Measurements from ENCODE around the gene ACOT8.
A peak's percentile ranks its signal among the peaks of the same experiment; 100 is the strongest.
"Not testable (repeated sequence)": the region's sequence is repeated elsewhere in the genome, so short reads cannot be mapped to it uniquely, and the experiment has no call there.

The ACOT8 gene

GRCh38 chr20:45883100-45883469 is 25.9 kb upstream of the ACOT8 start:
- DNase-seq (ENCODE audit: low read depth): no peak
- Histone ChIP-seq H3K9me3 (ENCODE audit: control insufficient read depth, low read length) (no peaks in the 10 kb centered on the region), H3K9ac (ENCODE audit: low read length) (no peak overlapping the region), H3K4me3 (ENCODE audit: low read length) (no peak overlapping the region), H3K4me1 (ENCODE audit: control insufficient read depth, insufficient read depth, low read length) (peaks cover 27% of the 10 kb centered on the region), H3K36me3 (ENCODE audit: control insufficient read depth, insufficient read depth, low read length, severe bottlenecking) (peaks cover 17% of the 10 kb centered on the region), H3K27me3 (replicated peaks; ENCODE audit: control insufficient read depth, insufficient read depth, low read length) (no peaks in the 10 kb centered on the region)

GRCh38 chr20:45882469-45883099 is 25.4 kb upstream of the ACOT8 start:
- Histone ChIP-seq H3K36me3 (ENCODE audit: control insufficient read depth, insufficient read depth, low read length, severe bottlenecking) (peaks cover 17% of the 10 kb centered on the region), H3K4me1 (ENCODE audit: control insufficient read depth, insufficient read depth, low read length) (peaks cover 29% of the 10 kb centered on the region), H3K4me3 (ENCODE audit: low read length) (no peak overlapping the region), H3K9me3 (ENCODE audit: control insufficient read depth, low read length) (no peaks in the 10 kb centered on the region), H3K27me3 (replicated peaks; ENCODE audit: control insufficient read depth, insufficient read depth, low read length) (no peaks in the 10 kb centered on the region), H3K9ac (ENCODE audit: low read length) (no peak overlapping the region)
- no peak for DNase-seq (ENCODE audit: low read depth)

- Histone ChIP-seq H3K27me3 (replicated peaks; ENCODE audit: control insufficient read depth, insufficient read depth, low read length) (no peaks in the 10 kb centered on the region), H3K9ac (ENCODE audit: low read length) (peak within 1 kb of the TSS; percentile 97), H3K4me3 (ENCODE audit: low read length) (peak within 1 kb of the TSS; percentile 99), H3K36me3 (ENCODE audit: control insufficient read depth, insufficient read depth, low read length, severe bottlenecking) (peaks cover 27% of the 10 kb centered on the region), H3K9me3 (ENCODE audit: control insufficient read depth, low read length) (no peaks in the 10 kb centered on the region), H3K4me1 (ENCODE audit: control insufficient read depth, insufficient read depth, low read length) (peaks cover 29% of the 10 kb centered on the region)
- DNase-seq (ENCODE audit: low read depth): peak; percentile 100
Observed at GRCh38 chr20:45880988-45881788, 24.0 kb upstream of the ACOT8 start, which contains the start of gene ZSWIM1. TSS of gene ZSWIM1 (plus strand) at chr20:45881227. CDS start at chr20:45882593, 1,366 bp downstream.

- peak overlapping the region; percentile 20 for H3K9ac ChIP-seq (ENCODE audit: low read length)
- H3K9me3 ChIP-seq (ENCODE audit: control insufficient read depth, low read length): no peaks in the 10 kb centered on the region
- H3K4me1 ChIP-seq (ENCODE audit: control insufficient read depth, insufficient read depth, low read length): peaks cover 18% of the 10 kb centered on the region
- no peaks in the 10 kb centered on the region for H3K27me3 ChIP-seq (replicated peaks; ENCODE audit: control insufficient read depth, insufficient read depth, low read length)
- no peak overlapping the region for H3K4me3 ChIP-seq (ENCODE audit: low read length)
- peak; percentile 29 for DNase-seq (ENCODE audit: low read depth)
- peaks cover 19% of the 10 kb centered on the region for H3K36me3 ChIP-seq (ENCODE audit: control insufficient read depth, insufficient read depth, low read length, severe bottlenecking)
Observed at GRCh38 chr20:45878076-45878761, 21.0 kb upstream of the ACOT8 start.

GRCh38 chr20:45874576-45874975 is 17.4 kb upstream of the ACOT8 start:
- H3K9ac ChIP-seq (ENCODE audit: low read length): no peak overlapping the region
- H3K9me3 ChIP-seq (ENCODE audit: control insufficient read depth, low read length): no peaks in the 10 kb centered on the region
- no peaks in the 10 kb centered on the region for H3K27me3 ChIP-seq (replicated peaks; ENCODE audit: control insufficient read depth, insufficient read depth, low read length)
- no peak overlapping the region for H3K4me3 ChIP-seq (ENCODE audit: low read length)
- peaks cover 10% of the 10 kb centered on the region for H3K36me3 ChIP-seq (ENCODE audit: control insufficient read depth, insufficient read depth, low read length, severe bottlenecking)
- peaks cover 10% of the 10 kb centered on the region for H3K4me1 ChIP-seq (ENCODE audit: control insufficient read depth, insufficient read depth, low read length)
- no peak for DNase-seq (ENCODE audit: low read depth)

GRCh38 chr20:45874104-45874481 is 16.9 kb upstream of the ACOT8 start:
- not testable (repeated sequence) for DNase-seq (ENCODE audit: low read depth); H3K4me3 ChIP-seq (ENCODE audit: low read length); H3K9ac ChIP-seq (ENCODE audit: low read length); H3K9me3 ChIP-seq (ENCODE audit: control insufficient read depth, low read length); H3K27me3 ChIP-seq (replicated peaks; ENCODE audit: control insufficient read depth, insufficient read depth, low read length)
- Histone ChIP-seq H3K36me3 (ENCODE audit: control insufficient read depth, insufficient read depth, low read length, severe bottlenecking) (peaks cover 10% of the 10 kb centered on the region), H3K4me1 (ENCODE audit: control insufficient read depth, insufficient read depth, low read length) (peaks cover 10% of the 10 kb centered on the region)

- H3K9me3 ChIP-seq (ENCODE audit: control insufficient read depth, low read length): no peaks in the 10 kb centered on the region
- H3K4me3 ChIP-seq (ENCODE audit: low read length): no peak overlapping the region
- DNase-seq (ENCODE audit: low read depth): no peak
- no peaks in the 10 kb centered on the region for H3K27me3 ChIP-seq (replicated peaks; ENCODE audit: control insufficient read depth, insufficient read depth, low read length)
- peaks cover 7% of the 10 kb centered on the region for H3K4me1 ChIP-seq (ENCODE audit: control insufficient read depth, insufficient read depth, low read length)
- H3K9ac ChIP-seq (ENCODE audit: low read length): no peak overlapping the region
- H3K36me3 ChIP-seq (ENCODE audit: control insufficient read depth, insufficient read depth, low read length, severe bottlenecking): peaks cover 10% of the 10 kb centered on the region
Observed at GRCh38 chr20:45873409-45874103, 16.4 kb upstream of the ACOT8 start.

GRCh38 chr20:45872626-45873025 is 15.4 kb upstream of the ACOT8 start:
- H3K4me1 ChIP-seq (ENCODE audit: control insufficient read depth, insufficient read depth, low read length): peaks cover 7% of the 10 kb centered on the region
- no peak overlapping the region for H3K4me3 ChIP-seq (ENCODE audit: low read length)
- no peaks in the 10 kb centered on the region for H3K9me3 ChIP-seq (ENCODE audit: control insufficient read depth, low read length)
- peaks cover 10% of the 10 kb centered on the region for H3K36me3 ChIP-seq (ENCODE audit: control insufficient read depth, insufficient read depth, low read length, severe bottlenecking)
- no peak for DNase-seq (ENCODE audit: low read depth)
- H3K27me3 ChIP-seq (replicated peaks; ENCODE audit: control insufficient read depth, insufficient read depth, low read length): no peaks in the 10 kb centered on the region
- no peak overlapping the region for H3K9ac ChIP-seq (ENCODE audit: low read length)

DNA sequence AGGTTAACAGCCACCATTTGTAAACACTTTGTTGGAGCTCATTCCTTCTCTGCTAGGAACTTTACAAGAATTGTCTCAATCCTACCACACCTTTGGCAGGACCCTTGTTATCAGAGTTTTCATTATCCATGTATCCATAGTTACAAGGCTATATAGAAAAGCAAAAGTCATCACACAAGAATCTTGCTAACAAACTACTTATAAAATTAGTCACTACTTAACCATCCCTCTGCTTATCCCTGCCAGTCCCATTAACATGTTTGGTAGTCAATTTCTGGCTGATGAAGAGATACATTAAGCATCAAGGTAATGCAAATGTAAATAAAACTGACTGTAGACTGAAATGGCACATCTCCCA is 10.6 kb upstream of the ACOT8 start:
- peak; percentile 34 for DNase-seq (ENCODE audit: low read depth)
- no peaks in the 10 kb centered on the region for H3K27me3 ChIP-seq (replicated peaks; ENCODE audit: control insufficient read depth, insufficient read depth, low read length)

DNA sequence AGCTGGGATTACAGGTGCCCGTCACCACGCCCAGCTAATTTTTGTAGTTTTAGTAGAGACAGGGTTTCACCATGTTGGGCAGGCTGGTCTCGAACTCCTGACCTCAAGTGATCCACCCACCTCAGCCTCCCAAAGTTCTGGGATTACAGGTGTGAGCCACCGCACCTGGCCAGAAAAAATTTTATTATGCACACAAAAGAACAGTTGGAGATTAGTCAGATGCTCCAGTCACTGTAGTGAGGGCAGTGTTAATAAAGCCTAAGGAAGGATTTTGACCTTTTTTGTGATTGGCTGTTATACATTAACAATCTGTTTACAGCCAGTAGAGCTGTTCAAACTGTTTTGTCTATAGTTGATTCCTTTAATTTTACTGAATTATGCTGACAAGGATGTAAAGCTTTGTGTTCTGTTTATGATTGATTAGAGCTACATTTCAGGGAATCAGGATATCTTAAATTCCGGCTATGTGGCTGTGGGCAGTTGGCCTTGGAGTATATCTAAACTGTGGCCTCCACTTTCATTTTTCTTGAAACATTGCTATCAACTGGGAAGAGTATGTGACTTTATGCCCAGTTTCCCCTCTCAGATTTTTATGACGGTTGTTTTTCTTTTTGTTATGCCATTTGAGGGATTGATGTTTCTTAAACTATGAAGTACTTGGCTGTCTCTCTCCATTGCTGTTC is 10.1 kb upstream of the ACOT8 start:
- no peaks in the 10 kb centered on the region for H3K36me3 ChIP-seq (ENCODE audit: control insufficient read depth, insufficient read depth, low read length, severe bottlenecking)
- no peak overlapping the region for H3K4me3 ChIP-seq (ENCODE audit: low read length)

More for the DNA sequence above, 10.6 kb upstream of the ACOT8 start:
- Histone ChIP-seq H3K4me3 (ENCODE audit: low read length) (no peak overlapping the region), H3K4me1 (ENCODE audit: control insufficient read depth, insufficient read depth, low read length) (peaks cover 12% of the 10 kb centered on the region), H3K9me3 (ENCODE audit: control insufficient read depth, low read length) (no peaks in the 10 kb centered on the region), H3K36me3 (ENCODE audit: control insufficient read depth, insufficient read depth, low read length, severe bottlenecking) (no peaks in the 10 kb centered on the region), H3K9ac (ENCODE audit: low read length) (peak overlapping the region; percentile 41)

More for the DNA sequence above, 10.1 kb upstream of the ACOT8 start:
- Histone ChIP-seq H3K4me1 (ENCODE audit: control insufficient read depth, insufficient read depth, low read length) (peaks cover 12% of the 10 kb centered on the region), H3K27me3 (replicated peaks; ENCODE audit: control insufficient read depth, insufficient read depth, low read length) (no peaks in the 10 kb centered on the region), H3K9ac (ENCODE audit: low read length) (peak overlapping the region; percentile 41), H3K9me3 (ENCODE audit: control insufficient read depth, low read length) (no peaks in the 10 kb centered on the region)
- DNase-seq (ENCODE audit: low read depth): no peak

Measured in adipocyte (in vitro differentiated cells).